Muscle layer of duodenum (tissue), 2 donors: ENCODE results near the gene UBAP2.

Experiments used
- H3K27ac ChIP-seq: one replicate; pipeline ENCODE4 v1.7.0; 2013; ENCODE audit warnings: mild to moderate bottlenecking, low read length
- H3K27me3 ChIP-seq: one replicate; pipeline ENCODE4 v1.7.0; 2013; ENCODE audit warnings: low read depth, mild to moderate bottlenecking, control low read depth, low read length
- H3K36me3 ChIP-seq, 2 donors: one replicate each; pipeline ENCODE4 v1.7.0; 2013; ENCODE audit warnings: low read length in 2 of 2, control low read depth in 1 of 2, mild to moderate bottlenecking in 1 of 2; ENCODE audit not compliant: insufficient read depth in 2 of 2, control insufficient read depth in 1 of 2
- H3K4me1 ChIP-seq, 2 donors: one replicate each; pipeline ENCODE4 v1.7.0; 2013; ENCODE audit warnings: low read length in 2 of 2, mild to moderate bottlenecking in 2 of 2, control low read depth in 1 of 2, moderate library complexity in 1 of 2; ENCODE audit not compliant: insufficient read depth in 2 of 2, control insufficient read depth in 1 of 2
- H3K4me3 ChIP-seq, 2 donors: one replicate each; pipeline ENCODE4 v1.7.0; 2013; ENCODE audit warnings: low read length in 2 of 2, low read depth in 1 of 2, mild to moderate bottlenecking in 1 of 2
- H3K9me3 ChIP-seq, 2 donors: one replicate each; pipeline ENCODE4 v1.7.0; 2013; ENCODE audit warnings: low read length in 2 of 2, control low read depth in 1 of 2, mild to moderate bottlenecking in 1 of 2; ENCODE audit not compliant: control insufficient read depth in 1 of 2
- donor health status: healthy.

UBAP2 gene

GRCh38 chr9:33913541-33913940 is 135.1 kb downstream of the UBAP2 start:
- H3K27me3 ChIP-seq, result no peaks in the 10 kb centered on the region
- no peak overlapping the region for H3K4me3 ChIP-seq
- peaks cover 28 to 32% of the 10 kb centered on the region in 2 donors for H3K36me3 ChIP-seq
- no peak overlapping the region for H3K27ac ChIP-seq
- H3K4me1 ChIP-seq, result no peaks in the 10 kb centered on the region
- H3K9me3 ChIP-seq, result no peaks in the 10 kb centered on the region

GRCh38 chr9:33908749-33909148 is 139.9 kb downstream of the UBAP2 start:
- Histone ChIP-seq H3K4me1 (no peaks in the 10 kb centered on the region), H3K9me3 (no peaks in the 10 kb centered on the region), H3K36me3 (peaks cover 3 to 9% of the 10 kb centered on the region in 2 donors), H3K27me3 (no peaks in the 10 kb centered on the region), H3K27ac (no peak overlapping the region), H3K4me3 (no peak overlapping the region)

GRCh38 chr9:33908114-33908513 is 140.6 kb downstream of the UBAP2 start:
- Histone ChIP-seq H3K4me3 (no peak overlapping the region), H3K27me3 (no peaks in the 10 kb centered on the region), H3K27ac (no peak overlapping the region), H3K36me3 (peaks cover 0 to 5% of the 10 kb centered on the region in 2 donors), H3K4me1 (no peaks in the 10 kb centered on the region), H3K9me3 (no peaks in the 10 kb centered on the region)

GRCh38 chr9:33907347-33907746 is 141.3 kb downstream of the UBAP2 start:
- H3K27ac ChIP-seq, result no peak overlapping the region
- no peaks in the 10 kb centered on the region for H3K9me3 ChIP-seq
- H3K4me3 ChIP-seq, result no peak overlapping the region
- H3K27me3 ChIP-seq, result no peaks in the 10 kb centered on the region
- peaks cover 0 to under 1% of the 10 kb centered on the region in 2 donors for H3K36me3 ChIP-seq
- no peaks in the 10 kb centered on the region for H3K4me1 ChIP-seq

- no peaks in the 10 kb centered on the region for H3K9me3 ChIP-seq
- no peaks in the 10 kb centered on the region for H3K27me3 ChIP-seq
- H3K4me3 ChIP-seq, result no peak overlapping the region
- peaks cover 0 to 5% of the 10 kb centered on the region in 2 donors for H3K36me3 ChIP-seq
- H3K27ac ChIP-seq, result no peak overlapping the region
- H3K4me1 ChIP-seq, result no peaks in the 10 kb centered on the region
Observed at GRCh38 chr9:33906769-33907168, 141.9 kb downstream of the UBAP2 start.

- no peak overlapping the region for H3K27ac ChIP-seq
- no peaks in the 10 kb centered on the region for H3K9me3 ChIP-seq
- H3K36me3 ChIP-seq, result peaks cover 9 to 16% of the 10 kb centered on the region in 2 donors
- no peak overlapping the region for H3K4me3 ChIP-seq
- no peaks in the 10 kb centered on the region for H3K4me1 ChIP-seq
- H3K27me3 ChIP-seq, result no peaks in the 10 kb centered on the region
Observed at GRCh38 chr9:33905137-33905536, 143.6 kb downstream of the UBAP2 start.

- H3K27me3 ChIP-seq, result no peaks in the 10 kb centered on the region
- H3K4me3 ChIP-seq, result no peak overlapping the region
- no peaks in the 10 kb centered on the region for H3K9me3 ChIP-seq
- H3K36me3 ChIP-seq, result peaks cover 9 to 24% of the 10 kb centered on the region in 2 donors
- H3K27ac ChIP-seq, result no peak overlapping the region
- no peaks in the 10 kb centered on the region for H3K4me1 ChIP-seq
Observed at GRCh38 chr9:33903157-33903780, 145.4 kb downstream of the UBAP2 start.

- no peak overlapping the region for H3K4me3 ChIP-seq
- H3K4me1 ChIP-seq, result no peaks in the 10 kb centered on the region
- no peaks in the 10 kb centered on the region for H3K9me3 ChIP-seq
- no peaks in the 10 kb centered on the region for H3K36me3 ChIP-seq
- no peak overlapping the region for H3K27ac ChIP-seq
- H3K27me3 ChIP-seq, result no peaks in the 10 kb centered on the region
Observed at GRCh38 chr9:33894316-33894715, 154.4 kb downstream of the UBAP2 start.

- Histone ChIP-seq H3K27ac (no peak overlapping the region), H3K36me3 (no peaks in the 10 kb centered on the region), H3K4me3 (no peak overlapping the region), H3K27me3 (no peaks in the 10 kb centered on the region), H3K4me1 (no peaks in the 10 kb centered on the region), H3K9me3 (no peaks in the 10 kb centered on the region)
Observed at GRCh38 chr9:33893861-33894260, 154.8 kb downstream of the UBAP2 start.

GRCh38 chr9:33885948-33886347 is 162.7 kb downstream of the UBAP2 start:
- Histone ChIP-seq H3K9me3 (no peaks in the 10 kb centered on the region), H3K4me1 (peaks cover 5 to 37% of the 10 kb centered on the region in 2 donors), H3K36me3 (no peaks in the 10 kb centered on the region), H3K4me3 (no peak overlapping the region), H3K27ac (no peak overlapping the region), H3K27me3 (no peaks in the 10 kb centered on the region)

GRCh38 chr9:33884856-33885701 is 163.6 kb downstream of the UBAP2 start:
- no peak overlapping the region for H3K27ac ChIP-seq
- no peaks in the 10 kb centered on the region for H3K9me3 ChIP-seq
- H3K27me3 ChIP-seq, result no peaks in the 10 kb centered on the region
- H3K36me3 ChIP-seq, result no peaks in the 10 kb centered on the region
- H3K4me1 ChIP-seq, result peaks cover 5 to 37% of the 10 kb centered on the region in 2 donors
- H3K4me3 ChIP-seq, result no peak overlapping the region
